SK-N-SH (cell line): ENCODE measurements around the gene LGR6.

ENCODE experiments used
- FOXM1 ChIP-seq: IDR thresholded peaks from 2 replicates; pipeline ENCODE4 v1.4.0; 2012; ENCODE audit warnings: low read depth, mild to moderate bottlenecking
- JUND ChIP-seq: IDR thresholded peaks from 2 replicates; pipeline ENCODE4 v1.4.0; 2012
- PBX3 ChIP-seq: IDR thresholded peaks from 2 replicates; pipeline ENCODE4; 2012
- POLR2AphosphoS5 ChIP-seq: IDR thresholded peaks from 2 replicates; pipeline ENCODE4 v1.6.1; 2012; ENCODE audit warnings: low read depth, low read length
- TF ChIP-seq, protein P1 (sequence below): fragments of 200-600 bp; sonication (generic); IDR thresholded peaks from 2 replicates; pipeline ENCODE4 v1.6.1; 2017; ENCODE audit warnings: antibody characterized with exemption, mild to moderate bottlenecking, moderate library complexity
- TF ChIP-seq, protein P2 (sequence below): IDR thresholded peaks from 2 replicates; pipeline ENCODE4 v1.4.0; 2012; ENCODE audit warnings: low read depth

DNA sequence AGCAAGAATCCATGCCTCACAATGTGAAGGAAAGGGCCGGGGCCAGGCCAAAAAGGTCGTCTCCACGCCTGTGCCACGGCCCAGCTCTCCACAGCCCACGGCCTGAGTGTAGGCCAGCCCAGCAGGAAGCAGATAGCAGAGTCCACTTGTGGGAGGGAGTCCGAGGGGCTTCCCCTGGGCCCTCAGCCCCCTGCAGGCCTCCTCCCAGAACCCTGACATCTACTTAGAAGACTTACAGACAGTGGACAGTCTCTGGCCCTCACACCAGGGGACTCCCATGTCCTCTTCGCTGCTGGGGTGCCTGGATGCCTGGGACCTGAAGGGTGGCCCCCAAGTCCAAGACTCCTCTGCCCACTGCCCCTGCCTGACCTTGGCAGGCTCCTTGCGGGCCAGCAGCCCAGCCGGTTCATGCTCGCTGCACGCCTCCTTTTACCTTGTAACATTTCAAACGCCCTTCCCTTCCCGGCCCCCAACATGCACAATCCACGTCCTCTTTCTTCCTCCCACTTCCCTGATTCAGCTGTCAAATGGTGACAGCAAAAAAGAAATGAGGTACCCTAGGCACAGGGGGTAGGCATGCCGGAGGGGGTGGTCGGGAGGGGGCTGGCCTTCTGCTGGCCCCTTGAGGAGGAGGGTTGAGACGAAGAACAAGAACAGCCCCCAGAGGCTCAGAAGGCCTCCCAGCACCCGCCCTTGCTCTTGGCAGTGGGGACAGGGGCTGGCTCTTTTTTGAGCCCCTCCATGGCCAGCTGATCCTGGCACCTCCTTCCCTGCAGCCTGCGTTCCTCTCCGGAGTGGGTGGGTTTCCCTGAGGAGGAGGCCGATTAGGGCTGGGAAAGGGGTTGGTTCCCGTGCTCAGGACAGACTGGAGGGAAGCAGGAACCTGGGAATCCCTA, 32.2 kb upstream of the LGR6 start:
- TF ChIP-seq, protein P1, sequence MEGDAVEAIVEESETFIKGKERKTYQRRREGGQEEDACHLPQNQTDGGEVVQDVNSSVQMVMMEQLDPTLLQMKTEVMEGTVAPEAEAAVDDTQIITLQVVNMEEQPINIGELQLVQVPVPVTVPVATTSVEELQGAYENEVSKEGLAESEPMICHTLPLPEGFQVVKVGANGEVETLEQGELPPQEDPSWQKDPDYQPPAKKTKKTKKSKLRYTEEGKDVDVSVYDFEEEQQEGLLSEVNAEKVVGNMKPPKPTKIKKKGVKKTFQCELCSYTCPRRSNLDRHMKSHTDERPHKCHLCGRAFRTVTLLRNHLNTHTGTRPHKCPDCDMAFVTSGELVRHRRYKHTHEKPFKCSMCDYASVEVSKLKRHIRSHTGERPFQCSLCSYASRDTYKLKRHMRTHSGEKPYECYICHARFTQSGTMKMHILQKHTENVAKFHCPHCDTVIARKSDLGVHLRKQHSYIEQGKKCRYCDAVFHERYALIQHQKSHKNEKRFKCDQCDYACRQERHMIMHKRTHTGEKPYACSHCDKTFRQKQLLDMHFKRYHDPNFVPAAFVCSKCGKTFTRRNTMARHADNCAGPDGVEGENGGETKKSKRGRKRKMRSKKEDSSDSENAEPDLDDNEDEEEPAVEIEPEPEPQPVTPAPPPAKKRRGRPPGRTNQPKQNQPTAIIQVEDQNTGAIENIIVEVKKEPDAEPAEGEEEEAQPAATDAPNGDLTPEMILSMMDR: no peak
- TF ChIP-seq FOXM1: no peak
- TF ChIP-seq, protein P2, sequence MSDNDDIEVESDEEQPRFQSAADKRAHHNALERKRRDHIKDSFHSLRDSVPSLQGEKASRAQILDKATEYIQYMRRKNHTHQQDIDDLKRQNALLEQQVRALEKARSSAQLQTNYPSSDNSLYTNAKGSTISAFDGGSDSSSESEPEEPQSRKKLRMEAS: no peak
- TF ChIP-seq PBX3: no peak
- TF ChIP-seq POLR2AphosphoS5: no peak
- no peak for TF ChIP-seq JUND
